GM19395 (cell line): ENCODE results near the gene FAM89A.

ENCODE experiments used
- ATAC-seq: cut with Tn5 transposase; IDR thresholded peaks from one replicate; pipeline ENCODE4 v1.9.1; 2021; ENCODE audit warnings: mild to moderate bottlenecking, moderate library complexity; ENCODE audit not compliant: unreplicated experiment

FAM89A gene

GRCh38 chr1:231040019-231040799 lies at the start of gene FAM89A:
FAM89A (minus strand) TSS chr1:231040254; CDS start chr1:231040211, 43 bp downstream.
- peak; percentile 71 for ATAC-seq

- ATAC-seq, result no peak
These were observed 44.3 kb upstream of the FAM89A start for GRCh38 chr1:231084353-231084752.

- ATAC-seq, result no peak
These were observed 39.1 kb upstream of the FAM89A start for GRCh38 chr1:231079163-231079562.

GRCh38 chr1:231078250-231078649 lies 38.2 kb upstream of the FAM89A start:
- no peak for ATAC-seq

GRCh38 chr1:231076802-231077201 lies 36.7 kb upstream of the FAM89A start:
- no peak for ATAC-seq

- no peak for ATAC-seq
These were observed 35.4 kb upstream of the FAM89A start for GRCh38 chr1:231075497-231075896.

- ATAC-seq, result no peak
These were observed 35.0 kb upstream of the FAM89A start for GRCh38 chr1:231075020-231075419.

GRCh38 chr1:231074046-231074445 lies 34.0 kb upstream of the FAM89A start:
- ATAC-seq, result no peak

GRCh38 chr1:231073331-231073730 lies 33.3 kb upstream of the FAM89A start:
- ATAC-seq, result no peak

GRCh38 chr1:231072502-231073094 lies 32.5 kb upstream of the FAM89A start:
- ATAC-seq, result no peak

GRCh38 chr1:231072041-231072440 lies 32.0 kb upstream of the FAM89A start:
- ATAC-seq, result no peak

- no peak for ATAC-seq
These were observed 30.8 kb upstream of the FAM89A start for GRCh38 chr1:231070758-231071444.

GRCh38 chr1:231069333-231069732 lies 29.3 kb upstream of the FAM89A start:
- ATAC-seq, result no peak

GRCh38 chr1:231068762-231069161 lies 28.7 kb upstream of the FAM89A start:
- ATAC-seq, result no peak

- ATAC-seq, result no peak
These were observed 25.6 kb upstream of the FAM89A start for GRCh38 chr1:231065510-231066241.

GRCh38 chr1:231064418-231064817 lies 24.4 kb upstream of the FAM89A start:
- ATAC-seq, result no peak

GRCh38 chr1:231063331-231063730 lies 23.3 kb upstream of the FAM89A start:
- no peak for ATAC-seq

- no peak for ATAC-seq
These were observed 22.6 kb upstream of the FAM89A start for GRCh38 chr1:231062500-231063270.

- no peak for ATAC-seq
These were observed 19.6 kb upstream of the FAM89A start for GRCh38 chr1:231059566-231060193.
